GM18907 (cell line): ENCODE results near the gene PNPLA7.
"Not testable (repeated sequence)": the region's sequence is repeated elsewhere in the genome, so short reads cannot be mapped to it uniquely, and the experiment has no call there.

Experiments used
- ATAC-seq: cut with Tn5 transposase; IDR thresholded peaks from one replicate; pipeline ENCODE4 v1.9.1; 2021; ENCODE audit warnings: mild to moderate bottlenecking, moderate library complexity; ENCODE audit not compliant: unreplicated experiment

PNPLA7 gene

GRCh38 chr9:137550231-137550621 lies at the start of gene PNPLA7:
TSS of gene PNPLA7 (minus strand) at chr9:137550402. CDS start at chr9:137550197, 205 bp downstream.
- no peak for ATAC-seq

GRCh38 chr9:137598943-137599342 lies 48.7 kb upstream of the PNPLA7 start:
- ATAC-seq = no peak

GRCh38 chr9:137596577-137596976 lies 46.4 kb upstream of the PNPLA7 start:
- not testable (repeated sequence) for ATAC-seq

- ATAC-seq = no peak
Measured at GRCh38 chr9:137593176-137593575, 43.0 kb upstream of the PNPLA7 start.

DNA sequence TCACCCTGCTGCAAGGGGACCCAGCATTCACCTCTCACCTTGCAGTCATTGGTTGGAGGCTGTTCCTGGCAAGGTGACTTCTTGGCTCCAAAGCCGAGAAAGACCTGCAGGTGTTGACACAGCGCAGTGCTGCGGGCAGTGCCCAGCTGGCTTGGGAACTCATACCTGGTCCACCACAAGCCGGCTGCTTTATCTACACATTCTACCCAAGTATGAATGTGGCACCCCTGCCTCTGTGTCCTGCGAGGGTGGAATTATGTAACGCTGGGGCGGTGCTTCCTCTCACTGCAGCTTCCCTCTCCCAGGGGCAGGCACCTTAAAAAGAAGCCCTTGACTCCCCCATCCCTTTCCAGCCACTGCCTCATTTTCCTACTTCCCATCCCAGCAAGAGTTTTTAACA lies 42.6 kb upstream of the PNPLA7 start:
- ATAC-seq = no peak

DNA sequence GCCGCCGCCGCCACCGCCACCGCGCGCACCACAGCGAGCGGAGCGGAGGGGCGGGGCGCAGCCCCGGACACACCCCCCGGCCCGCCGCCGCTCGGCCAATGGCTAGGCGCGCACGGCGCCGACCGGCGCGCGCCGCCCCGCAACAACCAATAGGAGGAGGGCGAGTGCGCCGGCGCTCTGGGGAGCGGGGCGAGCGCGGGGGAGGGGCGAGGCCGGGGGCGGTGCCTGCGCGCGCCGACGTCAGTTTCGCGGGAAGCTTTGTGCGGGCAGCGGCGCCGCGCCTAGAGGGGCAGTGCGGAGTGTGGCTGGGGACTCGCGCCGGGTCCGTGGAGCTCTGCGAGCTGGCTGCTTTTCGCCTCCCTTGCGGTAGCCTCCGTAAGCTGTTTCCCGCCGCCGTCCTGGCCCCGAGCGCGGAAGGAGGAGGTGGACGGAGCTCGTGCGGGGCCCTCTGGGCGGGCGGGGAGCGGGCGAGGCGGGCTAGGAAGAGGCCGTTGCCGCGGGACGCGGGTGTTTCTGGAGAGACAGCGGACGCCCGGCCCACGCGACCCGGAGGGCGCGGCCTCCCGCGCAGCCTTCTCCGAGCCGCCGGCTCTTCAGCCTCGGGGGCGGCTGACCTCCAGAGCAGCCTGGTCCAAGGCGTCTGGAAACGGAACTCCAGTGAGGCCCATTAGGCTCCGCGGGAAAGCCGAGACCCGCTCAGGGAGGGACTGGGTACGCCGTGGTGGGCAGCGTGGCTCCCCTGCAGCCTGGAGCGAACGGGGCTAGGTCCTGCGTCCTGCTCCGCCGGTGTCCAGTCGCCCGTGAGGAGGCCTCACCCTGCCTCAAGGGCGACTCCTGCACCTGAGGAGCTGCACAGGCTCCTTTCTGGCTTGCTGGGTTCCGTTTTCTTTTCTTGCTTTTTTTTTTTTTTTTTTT lies 40.5 kb upstream of the PNPLA7 start, which contains the start of gene ZMYND19:
TSS of gene ZMYND19 (minus strand) at position 44 of the 915 bp plus-strand sequence. CDS start 249 bp downstream, outside the sequence.
- peak; percentile 79 for ATAC-seq

DNA sequence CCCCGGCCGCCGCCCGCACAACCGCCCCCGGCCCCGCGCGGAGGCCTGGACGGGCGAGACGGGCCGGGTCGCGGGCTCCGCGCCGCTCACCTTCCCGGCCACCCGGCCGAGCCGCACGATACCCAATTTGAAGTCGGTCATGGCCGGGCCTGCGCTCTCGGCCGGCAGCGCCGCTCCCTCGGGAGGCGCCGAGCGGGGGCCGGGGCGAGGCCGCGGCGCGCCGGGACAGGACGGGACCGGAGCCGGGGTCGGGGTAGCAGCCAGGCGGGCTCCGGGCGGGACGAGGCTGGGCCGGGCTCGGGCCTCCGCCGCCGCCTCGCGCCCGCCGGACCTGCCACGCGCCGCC lies 39.9 kb upstream of the PNPLA7 start:
- no peak for ATAC-seq

GRCh38 chr9:137589441-137590122 lies 39.4 kb upstream of the PNPLA7 start:
- peak; percentile 25 for ATAC-seq

GRCh38 chr9:137588891-137589290 lies 38.7 kb upstream of the PNPLA7 start:
- ATAC-seq = no peak

GRCh38 chr9:137588311-137588710 lies 38.1 kb upstream of the PNPLA7 start:
- ATAC-seq = no peak

DNA sequence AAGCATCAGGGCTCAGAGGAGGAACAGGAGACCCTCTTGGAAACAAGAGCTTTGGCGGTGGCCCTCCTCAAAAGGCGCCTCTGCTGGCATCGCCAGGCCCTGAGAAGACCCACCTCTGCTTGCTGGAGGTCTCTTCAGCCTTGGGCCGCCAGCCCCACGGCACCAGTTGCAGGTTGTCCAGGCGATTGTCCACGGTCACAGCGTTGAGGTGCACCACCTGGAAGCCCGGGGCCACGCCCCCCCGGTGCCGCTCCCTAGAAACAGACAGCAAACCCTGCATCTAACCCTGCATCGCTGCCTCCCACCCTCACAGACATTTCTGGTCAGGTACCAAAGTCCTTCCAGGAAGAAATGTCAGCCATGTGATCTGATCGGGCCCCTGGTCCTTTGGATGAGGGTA lies 36.7 kb upstream of the PNPLA7 start:
- no peak for ATAC-seq

- ATAC-seq = no peak
Measured at GRCh38 chr9:137583957-137584356, 33.8 kb upstream of the PNPLA7 start.

GRCh38 chr9:137583347-137583746 lies 33.1 kb upstream of the PNPLA7 start:
- ATAC-seq = no peak

DNA sequence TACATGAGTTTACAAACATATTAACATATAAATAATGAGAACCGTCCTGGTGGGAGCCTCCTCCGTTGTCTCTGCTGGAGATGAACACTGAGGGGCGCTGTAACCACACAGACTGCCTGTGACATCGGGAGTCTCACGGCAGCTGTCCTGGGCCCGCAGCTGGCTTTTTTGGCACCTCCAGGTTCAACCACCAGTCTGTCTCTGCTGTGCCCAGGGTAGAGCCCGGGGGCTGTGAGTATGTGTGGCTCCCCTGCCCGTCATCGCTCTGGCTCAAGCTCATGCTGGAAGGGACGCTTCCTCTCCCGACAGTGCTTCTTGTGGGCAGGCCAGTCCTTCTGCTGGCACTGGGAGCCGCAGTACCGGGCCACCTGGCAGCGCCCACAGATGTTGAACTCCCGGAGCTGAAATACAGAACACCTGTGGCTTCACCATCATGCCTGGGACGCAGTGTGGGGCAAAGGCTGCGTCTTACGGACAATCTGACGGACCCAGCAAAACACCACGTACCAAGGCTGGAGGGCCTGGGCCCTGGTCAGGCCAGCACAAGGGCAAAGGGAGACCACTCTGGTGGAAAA lies 32.2 kb upstream of the PNPLA7 start:
- ATAC-seq = no peak

DNA sequence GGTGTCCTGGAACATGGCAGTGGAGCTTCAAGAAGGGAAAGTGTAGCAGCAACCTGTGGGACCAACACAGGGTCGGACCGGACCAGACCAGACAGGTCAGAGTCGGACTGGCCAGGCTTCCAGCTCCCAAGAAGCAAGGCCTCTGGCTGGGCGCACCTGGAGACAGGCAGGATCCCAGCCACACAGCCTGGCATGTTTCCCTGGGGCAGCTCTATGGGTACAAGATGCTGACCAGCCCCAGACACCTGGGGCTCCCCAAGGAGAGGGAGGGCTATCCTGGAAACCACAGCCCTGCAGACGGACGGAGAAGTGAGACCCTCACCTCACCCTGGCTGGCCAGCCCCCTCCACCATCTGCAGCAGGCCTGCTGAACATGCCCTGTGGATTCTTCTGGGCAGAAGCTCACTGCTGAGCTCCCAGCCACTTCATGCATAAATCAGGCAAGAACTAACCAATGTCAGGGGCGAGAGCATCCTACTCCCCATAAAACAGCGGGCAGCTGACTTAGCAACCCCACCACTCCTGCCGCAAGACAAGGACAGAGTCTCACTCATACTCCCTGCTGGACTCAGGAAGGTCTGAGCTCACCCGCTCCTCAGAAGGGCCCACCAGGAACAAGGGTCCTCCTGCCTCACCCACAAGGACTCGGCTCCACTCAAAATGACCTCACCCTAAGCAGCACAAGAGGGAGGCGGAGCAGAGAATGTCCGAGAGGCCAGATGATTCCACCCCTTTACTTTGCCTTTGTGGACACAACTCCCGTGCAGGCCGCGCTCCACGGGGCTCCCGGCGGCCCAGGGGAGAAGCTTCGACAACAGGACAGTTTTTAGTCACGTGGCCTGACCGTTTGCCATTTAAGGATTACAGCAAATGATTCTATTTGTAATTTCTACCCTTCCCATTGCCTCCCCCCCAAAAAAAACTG lies 31.4 kb upstream of the PNPLA7 start:
- ATAC-seq = no peak

- no peak for ATAC-seq
Measured at GRCh38 chr9:137580954-137581322, 30.7 kb upstream of the PNPLA7 start.

DNA sequence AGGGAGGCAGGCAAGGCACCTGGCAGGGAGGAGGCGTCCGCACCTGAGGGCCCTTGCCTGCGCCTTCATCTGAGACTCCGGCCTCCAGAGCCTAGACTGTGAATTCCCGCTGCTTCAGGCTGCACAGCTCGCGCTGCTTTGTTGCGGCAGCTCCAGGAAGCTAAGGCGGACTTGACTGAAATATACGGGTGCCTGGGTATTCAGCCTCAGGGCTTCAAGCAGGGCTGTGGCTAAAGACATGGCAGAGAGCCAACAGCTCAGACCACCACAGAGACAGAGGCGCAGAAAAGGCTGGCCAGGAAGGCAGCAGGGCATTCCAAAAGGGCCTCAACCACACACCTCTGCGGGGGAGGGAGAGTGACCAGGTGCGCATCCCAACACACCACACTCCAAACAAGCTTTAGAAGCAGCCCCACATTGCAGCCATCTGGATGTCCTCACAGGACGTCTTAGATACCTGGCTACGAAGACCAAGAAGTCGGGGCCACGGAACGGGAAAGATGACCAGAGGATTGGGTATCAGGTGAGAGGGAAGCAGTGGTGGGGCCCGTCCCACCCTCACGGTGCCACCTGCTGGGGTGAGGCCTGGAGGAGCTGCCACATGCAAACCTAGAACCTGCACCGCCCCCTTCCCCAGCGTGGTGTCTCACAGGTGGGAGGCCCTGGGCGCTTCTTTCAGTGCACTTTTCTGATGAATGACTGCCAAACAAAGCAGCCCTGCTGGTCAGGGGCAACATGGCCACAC lies 30.2 kb upstream of the PNPLA7 start:
- ATAC-seq = no peak

DNA sequence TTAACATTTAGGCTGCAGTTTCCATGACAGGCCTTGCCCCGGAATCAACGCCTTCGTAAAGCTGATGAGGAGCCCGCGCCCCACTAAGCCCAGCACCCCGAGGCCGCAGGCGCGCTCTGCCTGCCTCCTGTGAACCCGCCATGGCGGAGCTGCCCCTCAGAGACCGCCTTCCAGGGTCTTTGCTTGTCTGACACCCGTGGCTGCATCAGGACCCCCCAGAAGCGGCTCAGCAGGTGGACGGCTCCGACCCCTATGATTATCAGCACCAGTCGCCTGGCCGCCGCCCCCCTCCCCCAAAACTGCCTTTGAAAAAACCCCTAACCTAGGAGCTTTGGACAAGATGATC lies 29.0 kb upstream of the PNPLA7 start:
- no peak for ATAC-seq

- ATAC-seq = peak; percentile 80
Measured at GRCh38 chr9:137578518-137579258, 28.5 kb upstream of the PNPLA7 start, which contains the start of gene DPH7. TSS of gene DPH7 (minus strand) at chr9:137578925. CDS start at chr9:137578777, 148 bp downstream.
